GM23248 (cell line): ENCODE measurements around the gene ANKRA2. TPM values are rescaled to one million over a fixed set of nuclear protein-coding genes. Genes with fewer than 3 reads are reported as not detected.

Source experiments
- DNase-seq: peaks from one replicate; pipeline ENCODE4 v3.0.0-alpha.2; 2015
- H2AFZ ChIP-seq: fragments of 200-600 bp; sonication (generic); 2 replicates; pipeline ENCODE4 v1.6.1; 2016; ENCODE audit warnings: antibody characterized with exemption
- H3F3A ChIP-seq: fragments of 200-600 bp; sonication (generic); 2 replicates; pipeline ENCODE4 v1.6.1; 2016; ENCODE audit warnings: mild to moderate bottlenecking, antibody characterized with exemption, mixed run types; ENCODE audit not compliant: insufficient read depth
- H3K27ac ChIP-seq: fragments of 200-600 bp; sonication (generic); 2 replicates; pipeline ENCODE4 v1.5.1; 2016; ENCODE audit warnings: mild to moderate bottlenecking
- H3K27me3 ChIP-seq: fragments of 200-600 bp; sonication (generic); replicated peaks from 2 replicates; pipeline ENCODE4 v1.6.1; 2016; ENCODE audit warnings: mild to moderate bottlenecking; ENCODE audit not compliant: insufficient read depth
- H3K36me3 ChIP-seq: fragments of 200-600 bp; sonication (generic); 2 replicates; pipeline ENCODE4 v1.6.1; 2016; ENCODE audit warnings: low read depth, mild to moderate bottlenecking
- H3K4me1 ChIP-seq: fragments of 200-600 bp; sonication (generic); 2 replicates; pipeline ENCODE4 v1.6.1; 2016; ENCODE audit warnings: mild to moderate bottlenecking; ENCODE audit not compliant: insufficient read depth
- H3K4me2 ChIP-seq: fragments of 200-600 bp; sonication (generic); one replicate; pipeline ENCODE4 v1.6.1; 2016; ENCODE audit warnings: mild to moderate bottlenecking; ENCODE audit not compliant: unreplicated experiment
- H3K4me3 ChIP-seq: fragments of 200-600 bp; sonication (generic); 2 replicates; pipeline ENCODE4 v1.5.1; 2016; ENCODE audit warnings: mild to moderate bottlenecking
- H3K79me2 ChIP-seq: fragments of 200-600 bp; sonication (generic); 2 replicates; pipeline ENCODE4 v1.6.1; 2016; ENCODE audit warnings: mild to moderate bottlenecking; ENCODE audit not compliant: insufficient read depth
- H3K9ac ChIP-seq: fragments of 200-600 bp; sonication (generic); 2 replicates; pipeline ENCODE4 v1.6.1; 2016; ENCODE audit warnings: mild to moderate bottlenecking
- H3K9me2 ChIP-seq: fragments of 200-600 bp; sonication (generic); 2 replicates; pipeline ENCODE4 v1.6.1; 2016; ENCODE audit warnings: mixed run types, mild to moderate bottlenecking, moderate library complexity; ENCODE audit not compliant: insufficient read depth
- H3K9me3 ChIP-seq: fragments of 200-600 bp; sonication (generic); one replicate; pipeline ENCODE4 v1.6.1; 2017; ENCODE audit warnings: low read depth
- H4K20me1 ChIP-seq: fragments of 200-600 bp; sonication (generic); 2 replicates; pipeline ENCODE4 v1.6.0; 2016; ENCODE audit not compliant: insufficient read depth
- EZH2 ChIP-seq: fragments of 200-600 bp; sonication (generic); IDR thresholded peaks from 2 replicates; pipeline ENCODE4 v1.6.1; 2018; ENCODE audit warnings: antibody characterized with exemption, mild to moderate bottlenecking; ENCODE audit not compliant: insufficient read depth, poor library complexity, severe bottlenecking
- EZH2phosphoT487 ChIP-seq: fragments of 200-600 bp; sonication (generic); IDR thresholded peaks from 2 replicates; pipeline ENCODE4 v1.6.1; 2018; ENCODE audit warnings: antibody characterized with exemption, moderate library complexity, mild to moderate bottlenecking, low read depth; ENCODE audit not compliant: insufficient read depth
- WGBS, 2 experiments: methylation state at CpG; one replicate each; pipeline ENCODE4 v1.1.6; 2015 to 2017; ENCODE audit warnings: low lambda C conversion rate in 2 of 2, low coverage in 1 of 2; ENCODE audit errors: missing lambda C conversion rate in 2 of 2; 5-methylcytosine and 5-hydroxymethylcytosine counted together
- in situ Hi-C: fragments of 300-500 bp; cut with MboI; formaldehyde crosslinking; loops from 2 replicates; pipeline ENCODE4 v1.15.0; 2020
- polyA plus RNA-seq: library from polyadenylated mRNA; unstranded; fragments of >200 nt; fragmentation: Nextera tagmentation; extraction: Ambion mirVana; gene quantifications from 2 replicates; pipeline ENCODE4 v1.2.1, GENCODE V29; 2016
- total RNA-seq: library from RNA; depleted of rRNA; stranded (reverse); fragments of >200 nt; shearing (Covaris generic); gene quantifications from 2 replicates; pipeline ENCODE4 v1.2.3, GENCODE V29; 2014

ANKRA2 gene
- total and polyA plus RNA-seq, 2 experiments from 2014 or later = 23.6 to 30.2 TPM

DNA sequence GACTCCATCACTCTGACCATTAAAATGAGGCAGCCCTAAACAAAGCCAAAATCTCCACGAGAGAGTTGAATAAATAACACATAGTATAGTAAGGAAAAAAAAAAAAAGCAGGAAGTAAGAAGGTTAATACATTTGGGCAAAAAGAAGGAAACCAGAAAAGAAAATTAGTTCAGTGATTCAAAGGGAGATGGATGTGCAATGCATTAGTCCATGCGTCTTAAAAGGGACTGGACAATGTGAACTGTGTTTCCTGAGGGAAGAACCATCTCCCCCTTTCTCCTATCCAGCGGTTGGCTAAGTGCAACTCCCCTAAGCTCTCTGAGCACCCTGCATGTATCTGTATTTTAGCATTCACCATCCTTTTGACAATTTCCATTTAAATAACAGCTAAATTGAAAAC is 1.4 kb downstream of the ANKRA2 start:
- Histone ChIP-seq H3K27ac (no peak overlapping the region), H3K36me3 (peaks cover 18% of the 10 kb centered on the region), H4K20me1 (no peaks in the 10 kb centered on the region), H3K4me2 (peak overlapping the region; percentile 100), H3K4me1 (peaks cover 33% of the 10 kb centered on the region), H3K9me2 (no peaks in the 10 kb centered on the region), H3K9me3 (no peaks in the 10 kb centered on the region), H2AFZ (peak overlapping the region; percentile 93), H3F3A (no peaks in the 10 kb centered on the region), H3K4me3 (peak overlapping the region; percentile 100), H3K9ac (peak overlapping the region; percentile 97), H3K27me3 (no peaks in the 10 kb centered on the region), H3K79me2 (peaks cover 63% of the 10 kb centered on the region)
- TF ChIP-seq EZH2 (no peak), EZH2phosphoT487 (no peak)
- WGBS, 2 experiments = 17 to 26% methylated on average over 3 of the region's 3 CpGs
- DNase-seq = peak; percentile 29
- in situ Hi-C loops = no loop called here

DNA sequence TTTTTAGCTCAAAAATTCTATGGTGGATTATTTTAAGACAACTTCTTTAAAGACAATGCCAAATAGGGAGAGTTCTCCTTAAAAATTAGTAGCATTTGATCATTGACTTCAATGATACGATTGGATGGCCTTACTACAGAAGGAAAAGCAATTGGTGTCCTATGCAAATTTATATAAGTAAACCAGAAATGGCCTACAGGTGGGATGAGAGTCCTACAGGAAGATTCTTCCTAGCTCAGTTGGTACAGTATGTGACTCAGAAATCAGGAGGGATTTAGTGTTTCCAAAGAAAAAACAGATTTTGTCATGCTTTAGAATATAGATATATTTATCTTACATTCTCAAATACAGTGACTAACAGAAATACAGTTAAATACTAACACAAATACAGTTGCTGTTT is 6.5 kb downstream of the ANKRA2 start:
- Histone ChIP-seq H4K20me1 (no peaks in the 10 kb centered on the region), H3K4me3 (no peak overlapping the region), H3K9me3 (no peaks in the 10 kb centered on the region), H3K4me1 (peaks cover 18% of the 10 kb centered on the region), H3K79me2 (peaks cover 16% of the 10 kb centered on the region), H3K4me2 (no peak overlapping the region), H3K27me3 (no peaks in the 10 kb centered on the region), H3K36me3 (peaks cover 50% of the 10 kb centered on the region), H3K27ac (no peak overlapping the region), H3K9me2 (no peaks in the 10 kb centered on the region), H3F3A (no peaks in the 10 kb centered on the region), H2AFZ (no peak overlapping the region), H3K9ac (no peak overlapping the region)
- TF ChIP-seq EZH2phosphoT487 (no peak), EZH2 (no peak)
- in situ Hi-C loops = no loop called here
- 94 to 96% methylated on average over 1 of the region's 1 CpG for WGBS, 2 experiments
- DNase-seq = peak; percentile 16

DNA sequence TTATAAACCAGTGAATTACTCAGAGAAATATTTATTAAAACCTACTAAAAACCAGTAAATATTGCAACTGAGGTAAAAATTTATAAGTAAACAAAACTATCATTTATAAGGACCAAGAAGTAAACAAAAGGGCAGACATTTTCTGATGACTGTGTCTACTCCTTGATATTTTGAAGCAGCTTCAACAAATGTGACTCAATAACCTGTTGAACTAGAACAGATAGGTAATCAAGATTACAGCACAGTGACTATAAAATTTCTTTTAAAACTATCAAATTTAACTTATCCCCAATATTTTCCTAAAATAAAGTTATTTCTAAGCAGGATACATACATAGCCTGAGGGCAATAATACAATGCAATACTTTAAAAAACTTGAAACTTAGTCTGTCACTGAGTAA is 12.8 kb downstream of the ANKRA2 start:
- Histone ChIP-seq H3F3A (no peaks in the 10 kb centered on the region), H3K9me3 (no peaks in the 10 kb centered on the region), H3K4me2 (no peak overlapping the region), H3K27me3 (no peaks in the 10 kb centered on the region), H3K4me1 (peaks cover 9% of the 10 kb centered on the region; the same call in 1 of the 2 replicates), H3K9me2 (no peaks in the 10 kb centered on the region), H3K4me3 (no peak overlapping the region), H3K9ac (no peak overlapping the region), H3K27ac (no peak overlapping the region), H2AFZ (no peak overlapping the region), H3K36me3 (peaks cover 28% of the 10 kb centered on the region), H4K20me1 (no peaks in the 10 kb centered on the region), H3K79me2 (no peaks in the 10 kb centered on the region)
- in situ Hi-C loops = no loop called here
- TF ChIP-seq EZH2 (no peak), EZH2phosphoT487 (no peak)
- no peak for DNase-seq

DNA sequence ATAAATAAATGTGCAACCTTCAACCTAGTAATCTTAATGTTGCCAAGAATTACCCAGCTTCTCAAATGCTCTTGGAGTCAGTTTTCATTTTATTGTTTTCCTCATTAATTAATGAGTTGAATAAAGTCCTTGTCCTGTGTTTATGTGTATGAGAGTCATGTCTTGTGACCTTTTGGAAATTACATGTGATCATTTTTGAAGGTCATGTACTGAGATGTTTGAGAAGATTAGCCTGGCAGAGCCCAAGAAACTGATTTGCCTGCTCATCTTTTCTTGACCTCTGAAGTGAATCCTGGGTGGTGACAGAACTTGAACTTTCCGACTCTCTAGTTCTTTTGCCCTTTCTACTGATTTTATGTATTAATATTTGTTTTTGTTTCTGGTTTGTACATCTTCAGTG is 15.4 kb downstream of the ANKRA2 start:
- H3F3A ChIP-seq = no peaks in the 10 kb centered on the region
- H3K79me2 ChIP-seq = no peaks in the 10 kb centered on the region
- H2AFZ ChIP-seq = no peak overlapping the region
- no peak overlapping the region for H3K27ac ChIP-seq
- no peak for DNase-seq
- H3K4me3 ChIP-seq = no peak overlapping the region
- H3K4me2 ChIP-seq = no peak overlapping the region
- H3K9me2 ChIP-seq = no peaks in the 10 kb centered on the region
- H3K27me3 ChIP-seq = no peaks in the 10 kb centered on the region
- H3K36me3 ChIP-seq = peaks cover 16% of the 10 kb centered on the region
- WGBS, 2 experiments = 97 to 100% methylated on average over 1 of the region's 1 CpG
- no peak overlapping the region for H3K9ac ChIP-seq
- TF ChIP-seq EZH2phosphoT487 (no peak), EZH2 (no peak)
- in situ Hi-C loops = no loop called here
- H4K20me1 ChIP-seq = no peaks in the 10 kb centered on the region
- no peaks in the 10 kb centered on the region for H3K9me3 ChIP-seq
- H3K4me1 ChIP-seq = no peaks in the 10 kb centered on the region

DNA sequence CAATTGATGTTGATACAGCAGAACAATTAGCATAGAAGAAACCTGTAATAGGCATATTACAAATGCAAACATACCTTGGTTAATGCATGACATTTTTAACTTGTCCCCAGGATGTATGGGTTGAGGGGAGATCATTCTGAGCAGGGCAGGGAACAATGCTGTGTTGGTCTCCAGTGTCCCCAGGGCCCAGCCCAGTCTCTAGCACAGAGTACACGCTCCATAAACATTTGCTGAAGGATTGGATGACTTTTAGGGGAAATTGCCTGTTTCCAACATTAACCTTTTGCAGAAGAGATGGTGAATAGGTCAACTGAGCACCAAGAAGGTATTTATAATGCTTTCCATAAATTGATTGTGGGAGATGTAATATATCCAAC is 20.0 kb downstream of the ANKRA2 start:
- H3K27ac ChIP-seq = no peak overlapping the region
- in situ Hi-C loops = no loop called here
- no peaks in the 10 kb centered on the region for H3K9me3 ChIP-seq
- H3F3A ChIP-seq = 0 out of 2 replicates have a peak, but pooled peaks cover 7% of the 10 kb centered on the region
- no peak overlapping the region for H3K4me2 ChIP-seq
- TF ChIP-seq EZH2phosphoT487 (no peak), EZH2 (no peak)
- H3K9me2 ChIP-seq = no peaks in the 10 kb centered on the region
- no peak for DNase-seq
- WGBS, 2 experiments = 6 to 14% methylated on average over 1 of the region's 1 CpG
- no peaks in the 10 kb centered on the region for H3K27me3 ChIP-seq
- H3K79me2 ChIP-seq = no peaks in the 10 kb centered on the region
- no peak overlapping the region for H3K4me3 ChIP-seq
- H3K9ac ChIP-seq = no peak overlapping the region
- H3K4me1 ChIP-seq = peaks cover 2% of the 10 kb centered on the region
- H4K20me1 ChIP-seq = no peaks in the 10 kb centered on the region
- H2AFZ ChIP-seq = no peak overlapping the region
- no peaks in the 10 kb centered on the region for H3K36me3 ChIP-seq
